NCI-H2171 treated with DMSO at 0.1 percent for 48 hours (cell line): ENCODE data around the gene SUMO3.

Source experiments
- DNase-seq: peaks from one replicate; lab custom pipeline; 2025; lab: John Stamatoyannopoulos, UW

The SUMO3 gene

DNA sequence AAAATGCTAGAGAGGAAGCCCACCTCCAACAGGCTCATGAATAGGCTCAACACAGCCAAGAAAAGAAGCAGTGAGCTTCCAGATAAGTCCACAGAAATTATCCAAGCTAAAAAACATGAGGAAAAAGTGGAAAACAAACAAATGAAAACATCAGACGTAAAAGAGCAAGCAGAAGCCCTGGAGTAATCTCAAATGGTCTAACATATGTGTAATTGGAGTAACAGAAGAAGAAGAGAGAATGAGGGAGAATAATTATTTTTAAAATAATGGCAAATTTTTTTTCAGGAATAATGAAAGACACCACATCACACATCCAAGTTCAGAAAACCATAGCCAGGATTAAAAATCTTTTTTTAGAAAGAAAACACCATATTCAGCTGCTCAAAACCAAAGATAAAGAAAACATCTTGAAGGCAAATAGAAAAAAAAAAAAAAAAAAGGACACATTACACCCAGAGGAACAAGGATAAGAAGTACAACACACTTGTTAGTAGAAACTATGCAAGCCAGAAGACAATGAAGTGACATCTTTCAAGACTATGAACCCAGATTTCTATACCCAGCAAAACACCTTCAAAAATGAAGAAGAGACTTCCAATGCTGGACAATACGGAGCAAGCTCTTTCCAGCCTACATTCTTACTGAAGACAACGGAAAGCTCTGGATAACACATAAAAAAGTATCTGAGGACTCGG is 10.6 kb upstream of the SUMO3 start:
- DNase-seq, result no peak

DNA sequence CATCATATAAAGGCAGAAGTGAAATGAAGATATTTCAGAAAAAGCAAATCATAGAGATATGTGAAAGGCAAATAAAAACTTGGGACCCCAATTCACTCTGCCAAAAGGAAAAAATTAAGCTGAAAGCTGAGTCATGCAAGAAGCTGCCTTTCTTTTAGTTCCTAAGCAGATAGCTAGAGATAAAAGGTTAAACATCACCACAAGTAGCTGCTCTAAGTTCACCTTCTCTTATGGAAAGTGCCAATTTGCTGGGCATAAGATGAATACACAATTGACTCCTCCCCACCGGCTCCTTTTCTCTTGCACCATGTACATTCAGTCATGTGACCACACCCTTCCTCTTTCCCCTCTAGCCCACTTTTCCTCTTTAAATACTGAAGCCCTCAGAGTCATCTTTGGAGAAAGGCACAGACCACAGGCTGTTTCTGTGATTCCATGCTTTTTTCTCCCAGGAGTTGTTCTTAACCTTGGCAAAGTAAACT is 5.4 kb upstream of the SUMO3 start:
- DNase-seq, result no peak

DNA sequence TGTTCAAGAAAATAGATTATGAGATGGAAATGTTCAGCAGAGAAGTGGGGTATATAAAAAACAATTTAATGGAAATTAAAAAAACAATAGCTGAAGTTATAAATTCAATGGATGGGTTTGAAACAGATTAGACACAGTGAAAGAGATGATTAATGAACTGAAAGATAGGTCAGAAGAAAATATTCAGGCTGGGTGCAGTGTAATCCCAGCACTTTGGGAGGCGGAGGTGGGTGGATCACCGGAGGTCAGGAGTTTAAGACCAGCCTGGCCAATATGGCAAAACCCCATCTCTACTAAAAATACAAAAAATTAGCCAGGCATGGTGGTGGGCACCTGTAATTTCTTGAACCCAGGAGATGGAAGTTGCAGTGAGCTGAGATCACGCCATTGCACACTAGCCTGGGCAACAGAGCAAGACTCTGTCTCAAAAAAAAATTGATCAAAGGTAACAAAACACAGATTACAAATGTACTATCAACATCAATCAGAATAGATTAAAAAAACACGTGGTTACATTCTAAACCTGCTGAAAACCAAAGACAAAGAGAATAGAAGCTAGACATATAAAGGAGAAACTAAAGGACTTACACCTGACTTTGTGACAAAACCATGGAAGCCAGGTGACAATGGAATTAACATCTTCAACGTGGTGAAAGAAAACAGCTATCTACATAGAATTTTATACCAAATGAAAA is 4.8 kb upstream of the SUMO3 start:
- no peak for DNase-seq

DNA sequence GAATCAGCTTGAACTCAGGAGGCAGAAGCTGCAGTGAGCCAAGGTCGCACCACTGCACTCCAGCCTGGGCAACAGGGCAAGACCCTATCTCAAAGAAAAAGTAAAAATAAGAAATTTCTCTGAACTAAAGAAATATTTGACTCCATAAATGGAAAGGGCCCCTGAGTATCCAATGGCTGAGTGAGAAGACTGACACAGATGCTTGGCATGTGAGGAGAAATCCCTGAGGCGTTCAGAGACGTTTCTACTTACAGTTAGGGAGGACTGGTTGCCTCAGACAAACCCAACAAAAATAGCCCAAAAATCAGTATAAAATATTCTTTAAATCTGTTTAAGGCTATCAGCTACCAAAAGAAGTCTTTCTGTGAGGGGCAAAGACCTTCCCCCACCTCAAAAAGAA is 3.0 kb upstream of the SUMO3 start:
- no peak for DNase-seq

DNA sequence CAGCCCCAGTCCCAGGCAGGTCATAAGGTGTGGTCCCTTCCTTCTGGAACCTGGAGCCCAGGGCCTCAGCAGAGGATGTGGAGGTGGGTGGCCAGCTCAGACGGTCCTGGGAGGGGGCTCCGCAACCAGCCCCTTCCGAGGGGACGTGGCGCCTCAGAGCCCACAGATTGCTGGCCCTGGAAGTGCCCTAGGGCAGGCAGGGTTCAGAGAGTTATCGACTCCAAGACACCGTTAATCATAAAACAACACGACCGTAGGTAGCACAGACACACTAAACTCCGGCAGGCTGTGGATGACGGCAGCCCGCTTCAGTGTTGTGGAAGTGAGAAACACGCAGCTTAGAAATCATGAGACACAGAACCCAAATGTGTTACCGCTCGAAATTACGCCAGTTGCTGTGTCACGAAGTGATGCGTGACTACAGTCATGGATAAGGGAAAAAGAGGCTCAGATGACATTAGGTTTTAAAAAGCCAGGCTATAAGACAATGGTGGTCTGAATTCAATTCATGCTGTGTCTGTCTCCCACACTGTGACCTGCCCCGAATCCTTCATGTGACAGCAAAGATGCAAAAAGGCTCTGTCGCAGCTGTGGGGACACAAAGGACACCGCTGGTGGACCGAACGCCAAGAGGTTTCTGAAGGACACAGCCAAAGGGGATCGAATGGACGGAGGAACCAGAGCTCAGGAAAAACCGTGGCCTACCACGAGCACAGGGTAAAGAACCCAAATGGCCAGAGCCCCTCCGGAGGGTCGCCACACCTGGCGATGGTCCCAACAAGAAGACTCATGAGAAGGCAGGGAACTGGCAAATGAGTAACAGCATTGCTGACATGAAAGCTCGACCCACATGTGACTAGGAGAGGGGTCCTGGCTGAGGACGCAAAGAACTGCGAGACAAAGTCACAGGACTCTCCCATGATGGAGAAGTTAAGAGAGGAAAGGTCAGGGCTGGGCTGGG is 1.7 kb upstream of the SUMO3 start:
- DNase-seq, result no peak

DNA sequence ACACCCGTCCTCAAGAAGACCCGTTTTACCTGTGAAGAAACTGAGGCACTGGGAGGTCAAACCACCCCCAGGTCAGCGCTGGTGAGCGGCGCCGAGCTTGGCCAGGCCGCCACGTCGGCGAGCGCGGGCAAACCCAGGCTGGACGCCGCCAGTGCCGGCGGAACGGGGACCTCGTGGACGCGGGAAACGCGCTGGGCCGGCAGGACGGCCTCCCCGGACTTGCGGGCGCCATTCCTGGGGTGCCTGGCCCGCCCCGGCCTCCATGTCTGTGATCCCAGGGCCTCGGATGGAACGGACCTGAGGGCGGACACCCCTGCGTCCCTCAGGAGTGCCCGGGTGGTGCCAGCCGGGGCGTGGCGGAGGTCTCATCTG is 764 bp upstream of the SUMO3 start:
- DNase-seq, result no peak

DNA sequence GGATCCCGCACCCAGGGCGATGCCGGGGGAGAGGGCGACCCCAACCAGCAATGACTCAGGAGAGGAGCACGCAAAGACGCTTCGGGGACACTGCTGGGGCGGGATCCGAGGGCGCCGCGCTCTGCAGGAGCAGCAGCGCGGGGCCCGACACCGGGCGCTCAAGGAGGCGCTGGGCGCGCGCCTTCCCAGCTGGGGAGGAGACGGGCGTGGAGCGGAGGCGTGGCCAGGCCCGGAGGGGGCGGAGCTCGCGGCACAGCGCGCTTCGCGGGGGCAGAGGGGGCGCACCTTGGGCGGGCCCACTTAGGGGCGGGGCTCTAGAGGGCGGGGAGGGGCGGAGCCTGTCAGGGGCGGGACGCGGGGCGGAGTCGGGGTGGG is 369 bp downstream of the SUMO3 start:
- DNase-seq, result peak; percentile 77

DNA sequence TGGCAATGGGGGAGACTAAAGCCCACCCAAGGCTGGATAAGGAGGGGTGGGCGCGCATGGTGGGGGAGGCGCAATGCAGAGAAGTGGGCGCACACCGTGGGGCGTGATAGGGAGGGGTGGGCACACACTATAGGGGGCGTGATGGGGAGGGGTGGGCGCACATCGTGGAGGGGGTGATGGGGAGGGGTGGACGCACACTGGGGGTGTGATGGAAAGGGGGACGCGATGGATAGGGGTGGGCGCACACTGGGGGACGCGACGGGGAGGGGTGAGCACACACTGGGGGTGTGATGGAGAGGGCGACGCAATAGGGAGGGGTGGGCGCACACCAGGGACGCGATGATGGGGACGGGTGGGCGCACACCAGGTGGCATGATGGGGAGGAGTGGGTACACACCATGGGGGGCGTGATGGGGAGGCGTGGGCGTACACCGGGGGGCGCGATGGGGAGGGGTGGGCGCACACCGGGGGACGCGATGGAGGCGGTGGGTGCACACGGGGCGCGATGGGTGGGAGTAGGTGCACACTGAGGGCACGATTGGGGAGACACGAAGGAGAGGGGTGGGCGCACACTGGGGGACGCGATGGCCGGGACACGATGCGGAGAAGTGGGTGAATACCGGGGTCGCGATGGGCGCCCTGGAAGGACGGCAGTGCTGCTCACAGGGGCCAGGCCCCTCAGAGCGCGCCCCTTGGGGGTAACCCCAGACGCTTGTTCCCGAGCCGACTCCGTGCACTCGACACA is 929 bp downstream of the SUMO3 start:
- DNase-seq, result no peak

DNA sequence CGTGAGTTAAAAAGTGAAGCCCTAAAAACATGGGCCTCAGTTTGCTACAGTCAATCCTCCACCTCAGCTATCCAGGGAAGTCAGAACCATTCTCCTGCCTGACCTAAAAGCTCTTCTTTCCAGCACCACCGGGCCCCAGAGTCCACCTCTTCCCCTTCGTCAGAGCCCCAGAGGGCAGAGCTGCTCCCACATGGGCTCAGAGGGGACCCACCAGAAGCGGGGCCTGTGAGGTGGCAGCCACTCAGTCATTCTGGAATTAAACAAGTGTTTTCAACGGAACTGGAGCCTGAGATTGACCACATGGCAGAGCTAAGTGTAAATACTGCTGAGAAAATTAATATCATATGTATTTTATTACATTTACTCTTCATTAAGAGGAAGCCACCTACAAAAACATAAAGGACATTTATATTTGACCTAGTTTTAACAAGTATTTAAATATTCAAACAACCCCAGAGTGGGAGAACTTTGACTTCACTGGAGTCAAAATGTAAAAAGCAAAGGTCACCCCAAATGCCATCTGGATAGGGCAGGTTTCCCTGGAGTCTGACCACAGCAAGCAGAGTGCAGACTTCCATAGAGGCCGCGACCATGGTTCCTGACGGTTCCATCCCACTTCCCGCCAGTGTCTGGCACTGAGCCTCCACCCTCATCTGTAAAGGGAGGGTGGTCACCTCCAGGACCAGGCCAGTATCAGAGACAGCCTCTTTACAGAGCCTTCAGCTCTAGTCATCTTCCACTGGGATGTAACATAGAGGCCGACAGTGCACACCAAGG is 1.8 kb downstream of the SUMO3 start:
- no peak for DNase-seq

DNA sequence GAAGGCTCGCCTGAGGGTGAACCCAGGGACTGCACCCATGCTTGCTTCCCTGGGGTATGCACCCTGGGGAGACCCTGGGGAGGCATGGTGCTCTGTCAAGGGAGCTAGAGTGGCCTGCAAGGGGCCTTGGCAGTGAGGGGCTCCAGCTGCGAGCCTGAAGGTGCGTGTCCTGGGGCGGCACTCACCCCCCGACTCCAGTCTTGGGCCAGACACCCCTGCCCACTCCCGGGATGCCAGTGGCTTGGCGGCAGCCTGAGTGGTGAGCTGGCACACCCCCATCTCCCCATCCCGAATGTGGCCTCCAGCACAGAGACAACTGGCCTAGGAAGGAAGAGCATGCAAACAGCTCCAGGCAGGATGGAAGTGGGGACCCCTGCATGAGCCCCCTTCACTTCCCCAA is 2.6 kb downstream of the SUMO3 start:
- DNase-seq, result no peak

DNA sequence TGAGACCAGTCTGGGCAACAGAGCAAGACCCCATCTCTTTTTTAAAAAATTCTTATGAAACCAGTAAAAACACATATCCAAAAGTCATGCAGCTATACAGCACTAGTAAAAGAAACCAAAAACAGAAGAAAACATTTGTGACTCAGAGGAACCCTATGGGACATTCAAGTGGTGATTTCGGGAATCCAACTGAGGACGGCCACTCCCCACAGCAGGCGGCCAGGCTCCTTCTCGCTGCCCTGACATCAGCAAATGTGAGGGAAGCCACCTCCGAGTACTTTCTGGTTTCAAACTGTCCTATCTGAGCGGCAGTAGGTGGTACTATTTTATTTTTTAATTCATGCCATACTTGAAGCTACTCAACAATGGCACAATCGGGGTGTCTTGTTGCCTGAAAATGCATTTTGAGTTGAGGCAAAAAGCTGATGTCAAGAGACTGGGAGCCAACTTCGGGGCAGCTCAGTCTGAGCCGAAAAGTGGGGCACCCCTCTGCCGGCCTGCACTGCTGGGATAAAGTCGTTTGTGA is 3.3 kb downstream of the SUMO3 start:
- DNase-seq, result no peak

DNA sequence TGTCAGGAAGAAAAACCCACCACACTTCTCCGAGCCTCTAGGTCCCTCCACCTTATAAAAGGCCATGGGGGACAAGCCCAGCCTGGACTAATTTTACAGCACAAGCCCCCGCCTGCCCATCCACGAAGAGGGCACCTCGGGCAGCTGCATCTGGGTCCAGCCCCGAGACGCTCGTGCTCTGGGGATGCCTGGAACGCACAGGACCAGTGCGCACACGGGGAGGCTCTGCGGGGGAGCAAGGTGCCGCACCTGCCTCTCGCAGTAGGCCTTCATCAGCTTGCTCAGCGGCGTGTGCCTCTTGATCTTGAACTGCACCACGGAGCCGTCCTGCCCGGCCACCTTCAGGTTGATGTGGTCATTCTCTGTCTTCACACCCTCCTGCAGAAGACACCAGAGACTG is 4.1 kb downstream of the SUMO3 start:
- no peak for DNase-seq

DNA sequence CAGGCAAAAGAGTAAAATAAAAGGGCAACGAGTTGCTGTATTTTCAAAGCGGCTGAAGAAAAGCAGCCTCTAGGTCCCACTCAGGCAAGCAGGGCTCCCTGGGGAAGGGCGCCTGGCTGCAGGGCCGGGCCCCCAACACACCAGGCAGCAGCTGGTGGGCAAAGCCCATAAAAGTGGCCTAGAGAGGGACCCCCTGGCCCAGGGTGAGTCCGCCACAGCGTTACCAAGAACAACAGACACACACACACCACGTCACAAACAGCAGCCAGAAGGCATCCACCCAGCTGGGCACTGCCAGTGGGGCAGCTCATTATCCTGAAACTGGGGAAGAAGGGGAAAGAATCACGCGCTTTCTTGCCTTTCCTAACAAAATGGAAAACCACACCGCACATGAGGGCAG is 4.7 kb downstream of the SUMO3 start:
- no peak for DNase-seq

DNA sequence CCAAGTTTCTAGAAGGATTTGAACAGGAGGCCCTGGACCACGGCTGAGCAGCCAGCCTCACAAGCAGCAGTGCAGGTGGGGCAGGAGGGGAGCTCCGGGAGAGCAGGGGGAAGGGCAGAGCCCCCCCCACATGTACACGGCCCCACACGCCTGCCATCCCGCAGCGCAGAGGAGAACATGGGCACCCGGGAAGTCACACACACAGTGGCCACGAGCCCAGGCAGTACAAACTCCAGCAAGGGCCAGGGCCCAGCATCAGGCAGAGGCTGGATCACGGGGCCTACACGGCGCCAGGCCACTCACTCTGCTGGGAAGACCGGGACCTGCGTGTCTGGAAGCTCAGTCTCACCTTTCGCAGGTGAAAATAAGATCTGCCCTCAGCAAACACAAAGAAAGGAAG is 5.2 kb downstream of the SUMO3 start:
- no peak for DNase-seq

DNA sequence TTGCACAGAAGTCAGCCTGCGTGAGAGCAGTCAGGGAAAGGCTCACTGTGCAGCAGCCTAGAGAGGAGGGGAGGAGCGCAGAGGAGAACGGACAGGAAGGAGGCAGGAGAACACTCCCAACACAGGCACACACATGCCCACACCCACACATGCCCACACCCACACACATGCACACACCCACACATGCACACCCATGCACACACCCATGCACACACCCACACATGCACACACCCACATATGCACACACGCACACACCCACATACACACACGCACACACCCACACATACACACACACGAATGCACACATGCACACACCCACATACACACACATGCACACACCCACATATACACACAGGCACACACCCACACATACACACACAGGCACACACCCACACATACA is 7.1 kb downstream of the SUMO3 start:
- no peak for DNase-seq

DNA sequence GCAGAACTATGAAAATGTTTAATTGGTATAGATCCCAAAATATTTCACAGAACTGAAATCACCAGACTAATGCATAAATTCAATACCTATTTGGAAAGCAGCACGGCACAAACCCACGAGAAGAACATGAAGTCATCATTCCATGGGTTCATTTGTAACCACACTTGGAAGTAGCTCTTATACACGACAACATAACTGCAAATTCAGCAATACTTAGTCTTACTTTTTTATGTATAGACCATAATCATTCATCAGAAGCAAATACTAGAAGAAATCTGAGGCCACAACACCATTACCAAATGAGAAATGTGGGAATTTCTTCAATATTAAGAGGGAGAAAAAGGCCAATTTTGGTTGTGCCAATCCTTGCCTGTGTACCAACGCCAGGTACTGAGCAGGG is 12.0 kb downstream of the SUMO3 start:
- DNase-seq, result no peak

DNA sequence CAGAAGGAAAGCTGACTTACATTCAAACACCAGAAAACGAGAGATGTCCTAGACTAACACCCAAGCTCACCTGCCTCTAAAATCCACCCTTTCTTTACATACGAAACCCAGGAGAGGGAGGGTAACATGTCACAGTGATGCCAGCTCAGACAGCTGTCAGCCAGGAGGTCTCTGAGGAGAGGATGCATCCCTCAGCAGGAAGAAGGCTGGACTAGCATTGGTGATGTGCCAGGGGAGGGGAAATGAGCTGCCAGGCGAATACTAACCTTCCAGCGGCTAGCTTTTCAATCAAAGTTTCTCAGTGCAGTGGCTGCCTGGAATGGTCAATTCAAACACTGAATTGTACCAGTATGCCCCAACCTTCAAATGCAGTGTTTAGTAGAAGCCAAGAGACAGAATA is 12.6 kb downstream of the SUMO3 start:
- peak; percentile 40 for DNase-seq

DNA sequence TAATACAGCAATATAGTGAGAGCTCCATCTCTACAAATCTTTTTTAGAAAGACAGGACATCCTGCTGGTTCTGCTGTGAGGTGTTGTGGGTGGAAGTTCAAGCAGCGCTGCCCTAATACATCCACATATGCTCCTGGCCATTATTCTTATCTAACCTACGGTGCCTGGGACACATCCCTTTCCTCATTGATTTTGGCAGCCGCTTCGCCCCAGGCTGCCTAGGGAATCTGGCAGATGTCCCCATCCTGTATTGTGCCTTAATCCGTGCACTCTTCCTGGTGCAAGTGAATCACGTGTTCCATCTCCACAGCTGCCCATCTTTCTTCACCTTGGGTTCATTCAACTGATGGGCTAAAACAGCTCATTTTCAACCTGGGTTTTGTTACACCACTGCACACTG is 13.1 kb downstream of the SUMO3 start:
- DNase-seq, result peak; percentile 40

DNA sequence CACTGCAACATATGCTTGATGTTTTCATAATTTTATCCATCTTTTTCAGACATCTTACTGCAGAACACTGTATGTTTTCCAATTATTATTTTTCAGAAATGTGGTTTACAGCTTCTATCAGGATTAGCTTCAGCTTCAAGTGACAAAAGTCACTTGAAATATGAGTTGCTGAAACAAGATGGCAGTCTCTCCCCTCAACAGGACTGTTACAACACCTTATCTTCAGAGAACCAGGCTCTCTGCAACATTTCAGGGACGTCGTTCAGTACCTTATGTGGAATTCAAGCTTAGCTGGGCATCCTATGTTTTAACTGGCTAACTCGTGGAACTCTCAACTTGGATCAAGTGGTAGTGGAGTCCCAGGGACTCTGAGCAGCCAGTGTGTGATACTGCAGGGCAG is 14.2 kb downstream of the SUMO3 start:
- DNase-seq, result no peak

DNA sequence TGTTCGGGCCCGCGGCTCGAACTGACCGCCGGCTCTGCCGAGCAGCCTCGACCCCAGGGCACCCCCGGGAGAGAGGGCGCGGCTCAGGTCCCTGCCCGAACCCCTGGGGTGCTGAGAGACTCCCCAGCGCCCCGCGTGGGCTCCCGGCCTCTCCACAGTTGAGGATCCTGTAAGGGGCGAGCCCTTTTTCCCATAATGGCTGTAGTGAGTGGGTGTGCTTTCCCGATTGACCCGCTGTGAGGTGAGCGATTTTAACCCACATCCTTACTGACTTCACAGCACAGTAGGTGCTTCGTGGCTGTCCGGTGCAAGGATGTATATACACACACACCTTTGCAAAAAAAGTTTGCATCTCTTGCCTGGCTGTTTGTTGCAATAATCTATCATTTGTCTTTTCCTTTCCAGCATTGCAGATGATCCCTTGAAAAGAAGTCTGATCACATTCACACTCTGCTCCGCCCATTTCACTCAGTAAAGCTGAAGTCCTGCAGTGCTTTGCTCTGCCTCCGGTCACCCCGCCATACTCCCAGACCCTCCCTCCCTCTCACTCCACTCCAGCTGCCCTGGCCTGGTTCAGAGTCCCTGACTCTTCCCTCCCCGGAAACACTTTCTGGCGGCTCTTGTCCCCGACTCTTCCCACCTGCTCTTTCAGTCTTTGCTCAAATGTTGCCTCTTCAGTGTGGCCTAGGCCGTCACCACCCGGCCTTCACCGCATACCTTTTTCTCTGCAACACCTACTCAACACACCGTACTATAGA is 15.3 kb downstream of the SUMO3 start:
- DNase-seq, result no peak
